SK-N-SH (cell line): ENCODE results near the gene C20orf96. TPM values are rescaled to one million over a fixed set of nuclear protein-coding genes. Genes with fewer than 3 reads are reported as not detected.

Experiments
- CTCF ChIA-PET: fragments of 300-600, 350-600 bp; formaldehyde crosslinking; extraction: SDS; loops from one replicate; lab custom pipeline; 2021; lab: Yijun Ruan, JAX
- POLR2A ChIA-PET: fragments of 350-600 bp; sonication (Branson Sonifier 250); formaldehyde crosslinking; extraction: SDS; loops from one replicate; lab custom pipeline; 2020; ENCODE audit warnings: antibody characterized with exemption, inconsistent platforms; lab: Yijun Ruan, JAX
- DNase-seq: peaks from one replicate; pipeline ENCODE4 v3.0.0; 2012
- H2AFZ ChIP-seq: fragments of 200-600 bp; sonication (generic); 2 replicates; pipeline ENCODE4 v1.8.1; 2016; ENCODE audit warnings: antibody characterized with exemption, mild to moderate bottlenecking, low read depth
- H3F3A ChIP-seq: fragments of 200-600 bp; sonication (generic); replicated peaks from 2 replicates; pipeline ENCODE3; 2016; ENCODE audit warnings: antibody characterized with exemption, mild to moderate bottlenecking; ENCODE audit not compliant: insufficient read depth
- H3K27ac ChIP-seq, 2 experiments: fragments of 200-500 bp in 1 of 2; fragments of 200-600 bp in 1 of 2; sonication (Bioruptor generic) in 1 of 2; sonication (generic), shearing (Covaris generic) in 1 of 2; 2 replicates each; pipeline versions ENCODE4 v1.5.1 to v1.6.1; 2014 to 2016; ENCODE audit warnings: low read depth in 2 of 2, inconsistent platforms in 1 of 2, low read length in 1 of 2, mild to moderate bottlenecking in 1 of 2, mixed read lengths in 1 of 2
- H3K27me3 ChIP-seq: fragments of 200-600 bp; sonication (generic), shearing (Covaris generic); 2 replicates; pipeline ENCODE4 v1.6.1; 2016; ENCODE audit warnings: mixed run types; ENCODE audit not compliant: insufficient read depth
- H3K36me3 ChIP-seq, 2 experiments: fragments of 200-500 bp in 1 of 2; fragments of 200-600 bp in 1 of 2; sonication (Bioruptor generic) in 1 of 2; sonication (generic) in 1 of 2; replicated peaks in 1 of 2; 2 replicates each; pipeline versions ENCODE3 to v1.5.1; 2014 to 2016; ENCODE audit warnings: low read length in 1 of 2, mild to moderate bottlenecking in 1 of 2; ENCODE audit not compliant: insufficient read depth in 2 of 2, control insufficient read depth in 1 of 2
- H3K4me1 ChIP-seq, 2 experiments: fragments of 200-500 bp in 1 of 2; fragments of 200-600 bp in 1 of 2; sonication (Bioruptor generic) in 1 of 2; sonication (generic), shearing (Covaris generic) in 1 of 2; 2 replicates each; pipeline versions ENCODE4 v1.5.1 to v1.6.1; 2014 to 2016; ENCODE audit warnings: low read depth in 1 of 2, low read length in 1 of 2, mixed run types in 1 of 2; ENCODE audit not compliant: insufficient read depth in 2 of 2, control insufficient read depth in 1 of 2
- H3K4me2 ChIP-seq: fragments of 200-600 bp; sonication (generic), shearing (Covaris generic); 2 replicates; pipeline ENCODE4 v1.6.1; 2017; ENCODE audit warnings: mixed run types
- H3K4me3 ChIP-seq, 2 experiments: fragments of 200-500 bp in 1 of 2; fragments of 200-600 bp in 1 of 2; sonication (Bioruptor generic) in 1 of 2; sonication (generic), shearing (Covaris generic) in 1 of 2; 2 replicates each; pipeline versions ENCODE4 v1.5.1 to v1.8.1; 2014 to 2016; ENCODE audit warnings: low read depth in 2 of 2, inconsistent platforms in 1 of 2, low read length in 1 of 2, mild to moderate bottlenecking in 1 of 2, mixed read lengths in 1 of 2, moderate library complexity in 1 of 2
- H3K79me2 ChIP-seq: fragments of 200-600 bp; sonication (generic); 2 replicates; pipeline ENCODE4 v1.8.1; 2017; ENCODE audit warnings: mild to moderate bottlenecking; ENCODE audit not compliant: insufficient read depth
- H3K9ac ChIP-seq: fragments of 200-600 bp; sonication (generic); 2 replicates; pipeline ENCODE4 v1.6.1; 2017; ENCODE audit warnings: mixed run types
- H3K9me2 ChIP-seq: fragments of 200-600 bp; sonication (generic); 2 replicates; pipeline ENCODE4 v1.6.1; 2017; ENCODE audit warnings: mixed run types
- H3K9me3 ChIP-seq: fragments of 200-600 bp; sonication (generic); 2 replicates; pipeline ENCODE4 v1.6.1; 2017; ENCODE audit warnings: mixed run types, mild to moderate bottlenecking, moderate library complexity
- H4K20me1 ChIP-seq: fragments of 200-600 bp; sonication (generic); 2 replicates; pipeline ENCODE4 v1.6.1; 2017; ENCODE audit warnings: mild to moderate bottlenecking, mixed run types; ENCODE audit not compliant: insufficient read depth
- ELF1 ChIP-seq: IDR thresholded peaks from 2 replicates; pipeline ENCODE4 v1.4.0; 2012
- EZH2phosphoT487 ChIP-seq: fragments of 200-600 bp; sonication (generic); IDR thresholded peaks from 2 replicates; pipeline ENCODE4 v1.6.1; 2017; ENCODE audit warnings: low read depth, mixed run types, mild to moderate bottlenecking, antibody characterized with exemption, moderate library complexity, borderline replicate concordance
- FOXM1 ChIP-seq: IDR thresholded peaks from 2 replicates; pipeline ENCODE4 v1.4.0; 2012; ENCODE audit warnings: low read depth, mild to moderate bottlenecking
- GABPA ChIP-seq: IDR thresholded peaks from 2 replicates; pipeline ENCODE4 v1.4.0; 2012; ENCODE audit warnings: low read depth, mild to moderate bottlenecking
- GATA2 ChIP-seq: sonication (generic); formaldehyde crosslinking; IDR thresholded peaks from 2 replicates; pipeline ENCODE4 v1.5.0; 2020; ENCODE audit warnings: mild to moderate bottlenecking, missing genetic modification reagents
- IRF3 ChIP-seq: fragments of 150-350 bp; IDR thresholded peaks from 2 replicates; pipeline ENCODE4 v1.6.1; 2016; ENCODE audit warnings: mild to moderate bottlenecking, low read depth, low read length
- JUND ChIP-seq: IDR thresholded peaks from 2 replicates; pipeline ENCODE4 v1.4.0; 2012
- MEF2A ChIP-seq: IDR thresholded peaks from 2 replicates; pipeline ENCODE4 v1.4.0; 2012; ENCODE audit warnings: low read depth, borderline replicate concordance
- NFIC ChIP-seq: IDR thresholded peaks from 2 replicates; pipeline ENCODE4 v1.4.0; 2012; ENCODE audit warnings: borderline replicate concordance
- PBX3 ChIP-seq: IDR thresholded peaks from 2 replicates; pipeline ENCODE4; 2012
- RAD21 ChIP-seq: IDR thresholded peaks from 2 replicates; pipeline ENCODE4 v1.6.1; 2012; ENCODE audit warnings: mild to moderate bottlenecking, low read length
- RCOR1 ChIP-seq: fragments of 150-350 bp; IDR thresholded peaks from 2 replicates; pipeline ENCODE4 v1.6.1; 2017; ENCODE audit warnings: antibody characterized with exemption, low read length
- RFX5 ChIP-seq: IDR thresholded peaks from 2 replicates; pipeline ENCODE4 v1.6.1; 2012; ENCODE audit warnings: mild to moderate bottlenecking, improper control_type of control experiment, low read length
- RXRA ChIP-seq: IDR thresholded peaks from 2 replicates; pipeline ENCODE4 v1.4.0; 2012; ENCODE audit warnings: low read depth, mild to moderate bottlenecking, borderline replicate concordance
- SIN3A ChIP-seq: IDR thresholded peaks from 2 replicates; pipeline ENCODE4 v1.6.1; 2012; ENCODE audit warnings: low read depth, mild to moderate bottlenecking, low read length, moderate library complexity, borderline replicate concordance
- TCF12 ChIP-seq: IDR thresholded peaks from 2 replicates; pipeline ENCODE4 v1.4.0; 2012
- USF1 ChIP-seq: IDR thresholded peaks from 2 replicates; pipeline ENCODE4 v1.4.0; 2012; ENCODE audit warnings: low read depth, borderline replicate concordance
- USF2 ChIP-seq: fragments of 150-350 bp; IDR thresholded peaks from 2 replicates; pipeline ENCODE4 v1.6.1; 2017; ENCODE audit warnings: antibody characterized with exemption, low read length, low read depth, borderline replicate concordance
- YY1 ChIP-seq: IDR thresholded peaks from 2 replicates; pipeline ENCODE4 v1.4.0; 2012; ENCODE audit warnings: low read depth, mild to moderate bottlenecking
- WGBS: methylation state at CpG from one replicate; pipeline ENCODE4 v1.1.6; 2017; ENCODE audit warnings: low lambda C conversion rate; 5-methylcytosine and 5-hydroxymethylcytosine counted together
- polyA plus RNA-seq, 3 experiments: library from polyadenylated mRNA; depleted of rRNA; stranded (reverse); fragments of >200 nt; gene quantifications; 2 replicates each; pipeline ENCODE4 v1.2.3, GENCODE V29; 2012

Gene C20orf96
- polyA plus RNA-seq, 1 of the 3 experiments (the other 2 are of a cell fraction): 16.6 TPM

- 14% methylated on average over 7 of the region's 7 CpGs for WGBS
- Histone ChIP-seq H3K9ac (peak overlapping the region; percentile 44; the same call in 1 of the 2 replicates), H3K4me1 (peaks cover 15 to 26% of the 10 kb centered on the region in 2 experiments; a peak in 2 of 4 replicates), H4K20me1 (no peaks in the 10 kb centered on the region), H3K9me2 (no peaks in the 10 kb centered on the region), H3K36me3 (no peaks in the 10 kb centered on the region), H3F3A (peaks cover 6% of the 10 kb centered on the region), H3K4me3 (no peak overlapping the region), H3K27me3 (no peaks in the 10 kb centered on the region), H3K4me2 (peak overlapping the region; percentile 81; the same call in 1 of the 2 replicates), H3K79me2 (no peaks in the 10 kb centered on the region), H2AFZ (peak overlapping the region; percentile 79; the same call in 1 of the 2 replicates), H3K9me3 (no peaks in the 10 kb centered on the region), H3K27ac (peak overlapping the region; percentile 77 to 97)
- TF ChIP-seq NFIC (no peak), MEF2A (no peak), GATA2 (CRISPR knock-in tag) (no peak), YY1 (no peak), JUND (no peak), USF2 (no peak), FOXM1 (no peak), RAD21 (no peak), USF1 (no peak)
- no peak for DNase-seq
- ChIA-PET CTCF (interaction anchor here (1.0 to 4.0 kb wide), 3 partner anchors 14 to 20 kb away, joined by 3 to 21 read pairs (median 10); partner anchors contain the start of gene SOX12), POLR2A (interaction anchor here (0.6 to 2.9 kb wide), 3 partner anchors 13 to 21 kb away, joined by 5 to 23 read pairs (median 15); partner anchors contain the start of genes SOX12 and ZCCHC3)
Observed at GRCh38 chr20:310645-311044, 20.1 kb upstream of the C20orf96 start.

DNA sequence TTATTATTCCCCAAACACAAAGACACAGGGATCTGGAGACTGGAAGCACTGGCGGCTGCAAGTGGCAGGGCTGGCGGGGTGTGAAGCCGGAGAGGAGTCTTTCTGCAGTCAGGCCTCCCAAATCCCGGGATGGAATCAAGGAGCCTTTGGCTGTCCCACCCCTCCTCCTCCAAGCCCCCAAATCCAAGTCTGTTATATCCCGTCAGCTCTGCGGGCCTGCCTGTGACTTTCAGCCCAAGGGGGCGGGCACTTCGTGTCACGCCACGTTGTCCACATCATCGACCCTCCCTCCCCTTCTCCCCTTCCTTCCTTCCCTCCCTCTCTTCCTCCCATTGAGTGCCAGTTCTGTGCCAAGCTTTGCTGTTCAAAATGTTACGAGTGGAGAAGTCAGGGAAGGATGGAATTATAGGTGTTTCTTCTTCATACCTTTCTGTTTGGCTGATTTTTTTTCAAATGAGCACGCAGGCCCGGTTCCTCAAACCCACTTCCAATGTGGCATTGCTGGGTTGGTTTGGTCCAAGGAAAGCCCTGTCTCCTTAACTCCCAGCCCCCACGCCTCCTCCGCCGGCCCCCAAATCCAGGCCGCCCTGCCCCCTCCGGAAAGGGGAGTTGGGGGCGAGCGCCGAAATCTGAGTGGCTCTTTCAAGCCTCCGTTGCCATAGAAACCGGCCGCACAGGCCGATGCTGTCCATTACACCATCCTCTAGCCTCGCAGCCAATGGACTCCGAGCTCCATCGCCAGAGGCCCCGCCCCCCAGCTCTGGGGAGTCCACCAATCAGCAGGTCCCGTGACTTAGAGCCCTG is 19.5 kb upstream of the C20orf96 start:
- H2AFZ ChIP-seq: peak overlapping the region; percentile 86
- ChIA-PET CTCF (interaction anchor here (0.9 to 4.0 kb wide), 6 partner anchors 9 to 21 kb away, joined by 3 to 21 read pairs (median 7); partner anchors contain the start of genes SOX12 and ZCCHC3), POLR2A (interaction anchor here (0.6 to 2.9 kb wide), 3 partner anchors 12 to 21 kb away, joined by 5 to 23 read pairs (median 15); partner anchors contain the start of genes SOX12 and ZCCHC3)
- peaks cover 15 to 26% of the 10 kb centered on the region in 2 experiments; a peak in 2 of 4 replicates for H3K4me1 ChIP-seq
- H3K4me3 ChIP-seq: peak overlapping the region; percentile 53 to 69
- H3K9ac ChIP-seq: peak overlapping the region; percentile 81
- peak overlapping the region; percentile 97 to 99 for H3K27ac ChIP-seq
- peaks cover 6% of the 10 kb centered on the region for H3F3A ChIP-seq
- H3K79me2 ChIP-seq: no peaks in the 10 kb centered on the region
- peak; percentile 97 for DNase-seq
- H3K9me3 ChIP-seq: no peaks in the 10 kb centered on the region
- no peaks in the 10 kb centered on the region for H3K36me3 ChIP-seq
- H3K9me2 ChIP-seq: no peaks in the 10 kb centered on the region
- 18% methylated on average over 28 of the region's 31 CpGs for WGBS
- no peaks in the 10 kb centered on the region for H3K27me3 ChIP-seq
- no peaks in the 10 kb centered on the region for H4K20me1 ChIP-seq
- peak overlapping the region; percentile 81 for H3K4me2 ChIP-seq
- TF ChIP-seq TCF12 (peak; percentile 31; the same call in 1 of the 2 replicates), ELF1 (no peak), RCOR1 (no peak), USF1 (0 out of 2 replicates have a peak, but pooled peaks have one; percentile 6), GABPA (0 out of 2 replicates have a peak, but pooled peaks have one; percentile 37), YY1 (0 out of 2 replicates have a peak, but pooled peaks have one; percentile 24), RFX5 (peak; percentile 86), PBX3 (peak; percentile 91), JUND (no peak), GATA2 (CRISPR knock-in tag) (no peak), USF2 (no peak), RXRA (no peak), SIN3A (peak; percentile 19; the same call in 1 of the 2 replicates), IRF3 (no peak; the same call in 1 of the 2 replicates), FOXM1 (no peak), EZH2phosphoT487 (no peak)
